HG03095 (cell line): ENCODE results near the gene DACT2.
"Not testable (repeated sequence)": the region's sequence is repeated elsewhere in the genome, so short reads cannot be mapped to it uniquely, and the experiment has no call there.

Experiments used
- ATAC-seq: cut with Tn5 transposase; IDR thresholded peaks from one replicate; pipeline ENCODE4 v1.9.1; 2021; ENCODE audit warnings: moderate library complexity; ENCODE audit not compliant: unreplicated experiment

DACT2 gene

DNA sequence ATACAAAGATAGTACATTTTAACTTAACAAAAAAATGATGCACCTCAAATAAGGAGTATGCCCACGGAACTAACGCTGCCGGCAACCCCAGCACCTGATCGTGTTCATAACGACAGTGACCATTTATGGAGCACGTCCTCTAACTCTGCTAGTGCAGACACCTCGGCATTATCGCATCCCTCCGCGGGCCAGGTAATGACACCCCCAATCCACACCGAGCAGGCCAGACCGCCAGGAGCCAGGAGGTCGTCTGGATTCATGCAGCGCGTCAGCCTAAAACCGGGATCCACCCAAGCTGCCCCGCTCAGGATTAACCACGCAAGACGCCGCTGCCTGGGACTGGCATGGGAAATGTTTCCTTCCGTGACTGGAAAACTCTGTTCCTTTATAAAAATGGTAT is 34.1 kb downstream of the DACT2 start:
- ATAC-seq, result no peak

GRCh38 chr6:168284187-168284586 is 35.4 kb downstream of the DACT2 start:
- no peak for ATAC-seq

- ATAC-seq, result no peak
These were observed 35.9 kb downstream of the DACT2 start for GRCh38 chr6:168283686-168284025.

DNA sequence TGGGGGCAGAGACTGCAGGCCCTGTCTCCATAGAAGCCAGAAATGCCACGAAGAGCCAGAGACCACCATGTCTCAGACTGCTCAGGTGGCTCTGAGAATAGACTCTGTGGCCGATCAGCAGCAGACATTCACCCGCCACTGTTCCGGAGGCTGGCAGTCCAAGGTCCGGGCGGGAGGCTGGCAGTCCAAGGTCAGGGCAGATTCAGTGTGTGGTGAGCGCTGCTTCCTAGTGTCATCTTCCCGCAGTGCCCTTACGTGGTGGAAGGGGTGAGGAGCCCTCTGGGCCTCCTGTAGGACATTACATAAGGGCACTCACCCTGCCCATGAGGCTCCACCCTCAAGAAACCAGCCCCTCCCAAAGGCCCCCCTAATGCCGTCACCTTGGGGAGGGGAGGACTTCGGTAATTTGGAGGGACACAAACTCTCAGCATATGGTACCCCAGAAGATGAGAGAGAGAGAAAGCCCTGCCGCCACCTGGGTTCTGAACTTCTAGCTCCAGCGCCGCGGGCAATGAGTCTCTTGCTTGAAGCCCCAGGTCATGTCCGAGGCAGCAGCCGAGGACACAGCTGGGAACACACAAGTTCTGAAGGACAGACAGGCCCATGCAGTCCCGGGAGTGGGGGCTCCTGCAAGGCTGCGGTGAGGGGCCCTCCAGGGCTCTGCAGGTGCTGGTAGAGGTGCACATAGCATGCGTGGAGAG is 36.4 kb downstream of the DACT2 start:
- ATAC-seq, result no peak

DNA sequence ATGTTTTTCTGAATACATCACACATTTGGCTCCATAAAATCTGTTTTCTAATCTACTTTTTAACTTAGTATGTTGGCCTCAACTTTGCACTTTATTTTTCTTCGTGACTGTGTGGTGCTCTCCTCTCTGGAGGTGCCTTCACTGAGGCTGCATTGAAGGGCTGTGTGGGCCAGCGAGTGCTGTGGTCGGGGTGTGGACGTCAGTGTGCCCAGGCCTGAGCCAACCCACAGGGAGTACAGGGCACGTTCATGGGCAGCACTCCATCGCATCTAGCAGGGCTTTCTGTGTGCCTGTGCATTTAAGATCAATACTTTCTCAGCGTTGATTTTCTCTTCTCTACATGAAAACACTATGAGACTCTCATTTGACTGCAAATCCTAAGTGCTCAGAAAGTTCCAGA is 37.8 kb downstream of the DACT2 start:
- no peak for ATAC-seq

DNA sequence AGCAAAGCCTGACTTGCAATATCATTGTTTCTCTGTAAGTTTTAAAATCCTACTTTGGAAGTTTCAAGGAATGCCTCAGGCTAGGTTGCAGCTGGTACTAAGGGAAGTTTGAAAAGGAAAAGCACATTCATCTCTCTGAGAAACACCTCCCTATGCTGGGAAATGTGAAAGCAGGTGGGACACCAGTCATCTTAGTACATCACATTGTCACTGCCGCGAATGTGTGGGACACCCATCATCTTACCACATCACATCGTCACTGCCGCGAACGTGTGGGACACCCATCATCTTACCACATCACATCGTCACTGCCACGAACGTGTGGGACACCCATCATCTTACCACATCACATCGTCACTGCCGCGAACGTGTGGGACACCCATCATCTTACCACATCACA is 38.3 kb downstream of the DACT2 start:
- not testable (repeated sequence) for ATAC-seq

- no peak for ATAC-seq
These were observed 38.7 kb downstream of the DACT2 start for GRCh38 chr6:168280899-168281245.

- ATAC-seq, result no peak
These were observed 39.3 kb downstream of the DACT2 start for GRCh38 chr6:168280020-168280898.

GRCh38 chr6:168279403-168279935 is 40.1 kb downstream of the DACT2 start:
- ATAC-seq, result no peak

GRCh38 chr6:168278904-168279303 is 40.7 kb downstream of the DACT2 start:
- ATAC-seq, result no peak

GRCh38 chr6:168277274-168277669 is 42.3 kb downstream of the DACT2 start:
- no peak for ATAC-seq

- no peak for ATAC-seq
These were observed 42.9 kb downstream of the DACT2 start for GRCh38 chr6:168276576-168277273.

- no peak for ATAC-seq
These were observed 44.4 kb downstream of the DACT2 start for GRCh38 chr6:168275168-168275567.

DNA sequence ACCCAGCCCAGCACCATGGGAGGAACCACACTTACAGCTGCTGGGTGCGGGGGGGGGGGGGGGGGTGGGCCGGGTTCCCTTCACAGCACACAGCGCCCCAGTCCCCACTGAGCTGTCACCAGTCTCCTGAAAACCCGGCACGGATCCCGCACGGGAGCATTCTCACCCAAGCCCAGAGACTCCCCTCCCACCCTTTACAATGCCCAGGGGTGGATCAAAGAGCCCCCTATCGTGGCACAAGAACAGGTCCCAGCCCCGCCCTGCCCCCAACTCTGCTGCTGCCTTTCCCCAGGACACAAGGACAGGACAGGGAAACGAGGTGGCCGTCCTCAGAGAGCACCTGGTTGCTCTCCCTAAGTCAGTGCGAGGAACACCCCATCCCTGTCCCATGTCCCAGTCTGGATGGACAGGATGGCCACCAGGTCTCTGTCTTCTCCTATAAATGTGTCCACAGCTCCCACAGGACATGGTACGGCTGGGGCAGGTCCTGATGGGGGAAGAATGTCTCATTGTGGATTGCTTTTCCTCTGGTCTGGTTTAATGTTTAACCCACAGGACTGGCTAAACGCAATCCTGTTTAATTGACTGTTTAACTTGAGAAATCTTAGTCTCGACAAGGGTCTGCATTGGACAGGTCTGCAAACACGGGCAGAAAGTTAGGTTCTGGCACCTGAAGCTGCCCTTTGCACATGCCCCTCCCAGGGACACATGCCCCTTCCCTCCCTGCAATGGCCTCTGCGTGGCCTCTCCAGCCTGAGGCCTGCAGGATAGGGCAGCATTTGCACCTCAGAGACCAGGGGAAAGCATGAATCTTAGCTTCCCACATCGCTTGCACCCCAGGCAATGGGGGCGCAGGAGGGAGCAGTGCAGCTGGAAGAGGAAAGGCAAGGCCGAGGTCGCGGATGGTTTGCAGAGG is 45.3 kb downstream of the DACT2 start:
- ATAC-seq, result no peak

DNA sequence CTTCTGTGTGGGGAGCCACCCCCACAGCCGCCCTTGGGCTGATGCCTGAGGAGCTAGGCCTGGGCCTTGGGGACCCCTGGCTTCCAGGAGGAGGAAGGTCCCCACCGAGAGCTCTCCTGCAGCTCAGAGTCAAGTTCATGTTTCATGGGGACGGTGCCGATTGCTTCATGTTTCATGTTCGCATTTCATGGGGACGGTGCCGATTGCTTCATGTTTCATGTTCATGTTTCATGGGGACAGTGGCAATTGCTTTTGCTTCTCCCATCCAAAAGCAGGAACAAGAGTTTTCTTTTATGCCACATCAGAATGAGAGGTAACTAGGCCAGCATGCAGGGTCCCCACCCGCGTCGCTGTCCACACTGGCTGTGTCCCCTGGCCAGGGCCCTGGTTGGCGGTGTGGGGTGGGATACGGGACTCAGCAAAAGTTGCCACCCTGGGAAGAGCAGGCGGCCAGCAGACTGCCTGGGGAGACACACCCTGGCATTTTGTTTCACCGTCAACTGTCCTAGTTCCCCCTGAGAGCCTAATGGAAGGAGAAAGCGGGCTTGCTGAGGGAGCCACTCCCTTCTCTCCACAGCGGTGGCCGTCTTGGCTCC is 46.0 kb downstream of the DACT2 start:
- ATAC-seq, result no peak

GRCh38 chr6:168272415-168273325 is 46.9 kb downstream of the DACT2 start:
- no peak for ATAC-seq

- ATAC-seq, result no peak
These were observed 49.1 kb downstream of the DACT2 start for GRCh38 chr6:168270274-168271172.
